Measurements from ENCODE around the gene CCDC40. TPM values are rescaled to one million over a fixed set of nuclear protein-coding genes. Genes with fewer than 3 reads are reported as not detected.

CCDC40 gene
- total and polyA plus RNA-seq, 9 of the 15 experiments (the other 6 are each of a cell fraction or from before 2014, with no cell fraction given), result 0.07 to 0.33 TPM; not detected in 7

GRCh38 chr17:80147035-80147822 is 110.8 kb downstream of the CCDC40 start, which contains the start of gene EIF4A3:
TSS of gene EIF4A3 (minus strand) at chr17:80147128. CDS start at chr17:80146961, 167 bp downstream.
- intact Hi-C loops (cut with micrococcal nuclease) (no loop called here), in situ Hi-C loops (cut with MboI) (no loop called here)
- CTCF ChIA-PET (ENCODE audit: low intra/inter-chr PET ratio), result no interaction called here
- POLR2A ChIA-PET, result interaction anchor here (0.6 to 3.8 kb wide), 5 partner anchors 16 to 114 kb away, joined by 3 to 24 read pairs (median 3); no protein-coding TSS in a partner anchor
- DNase-seq (ENCODE audit: extremely low read depth in 1 of 4, low spot score in 3 of 4) (peak; percentile 90 to 99 (median 95)), FAIRE-seq (peak; percentile 100), ATAC-seq (peak; percentile 96)
- H3K9me1 ChIP-seq (ENCODE audit: control insufficient read depth, insufficient read depth, low read length), result no peaks in the 10 kb centered on the region
- TSS peak; percentile 88 for BruUV-seq (replicated peaks)
- peaks cover 35% of the 10 kb centered on the region for H3K36me3 ChIP-seq (ENCODE audit: control insufficient read depth, insufficient read depth, low read length)
- peaks cover 54% of the 10 kb centered on the region for H3K79me2 ChIP-seq (ENCODE audit: control insufficient read depth, insufficient read depth, low read length)
- no peaks in the 10 kb centered on the region for H3K9me3 ChIP-seq (replicated peaks; ENCODE audit: control insufficient read depth, insufficient read depth, low read depth, low read length)
- peak within 1 kb of the TSS; percentile 83 for H3K4me2 ChIP-seq (ENCODE audit: insufficient read depth, low read length)
- H3K27ac ChIP-seq (ENCODE audit: extremely low read depth, low read depth, low read length), result peak within 1 kb of the TSS; percentile 86
- H4K20me1 ChIP-seq (replicated peaks; ENCODE audit: control insufficient read depth, insufficient read depth, low read length), result peaks cover 13% of the 10 kb centered on the region
- peak within 1 kb of the TSS; percentile 81 for H2AFZ ChIP-seq (ENCODE audit: low read depth, low read length)
- H3K4me3 ChIP-seq, result peak within 1 kb of the TSS; percentile 95
- under 1% methylated on average over 73 of the region's 90 CpGs for WGBS (ENCODE audit: insufficient coverage, low coverage, missing lambda C conversion rate)
- peaks cover 13 to 17% of the 10 kb centered on the region in 2 experiments; a peak in 4 of 5 replicates for H3K4me1 ChIP-seq (replicated peaks in 1 of 2; ENCODE audit: control insufficient read depth in 2 of 2, insufficient read depth in 2 of 2, low read length in 2 of 2)
- H3K27me3 ChIP-seq (ENCODE audit: control insufficient read depth in 2 of 2, insufficient read depth in 2 of 2, low read length in 2 of 2), result no peaks in the 10 kb centered on the region
- peak within 1 kb of the TSS; percentile 90 to 99 for H3K9ac ChIP-seq (ENCODE audit: insufficient read depth in 1 of 2, low read depth in 2 of 2, low read length in 2 of 2)
- TF ChIP-seq ZNF384 (IDR thresholded peaks at IDR 0.05; ENCODE audit: low read depth, low read length) (no peak), ELF4 (CRISPR knock-in tag; IDR thresholded peaks at IDR 0.05) (no peak), ZNF175 (CRISPR knock-in tag; IDR thresholded peaks at IDR 0.05; ENCODE audit: low read depth) (no peak), KAT8 (IDR thresholded peaks at IDR 0.05; ENCODE audit: low read depth) (no peak), HIVEP1 (CRISPR knock-in tag; IDR thresholded peaks at IDR 0.05) (no peak), TSHZ1 (CRISPR knock-in tag; IDR thresholded peaks at IDR 0.05) (no peak), TEAD1 (CRISPR knock-in tag; IDR thresholded peaks at IDR 0.05) (peak in 1 of 2 experiments; percentile 87; a peak in 1 of 4 replicates), BRF1 (IDR thresholded peaks at IDR 0.05; ENCODE audit: borderline replicate concordance, extremely low read depth, insufficient read length) (no peak), E2F3 (CRISPR knock-in tag; IDR thresholded peaks at IDR 0.05) (no peak)
- TF ChIP-seq, protein P1, sequence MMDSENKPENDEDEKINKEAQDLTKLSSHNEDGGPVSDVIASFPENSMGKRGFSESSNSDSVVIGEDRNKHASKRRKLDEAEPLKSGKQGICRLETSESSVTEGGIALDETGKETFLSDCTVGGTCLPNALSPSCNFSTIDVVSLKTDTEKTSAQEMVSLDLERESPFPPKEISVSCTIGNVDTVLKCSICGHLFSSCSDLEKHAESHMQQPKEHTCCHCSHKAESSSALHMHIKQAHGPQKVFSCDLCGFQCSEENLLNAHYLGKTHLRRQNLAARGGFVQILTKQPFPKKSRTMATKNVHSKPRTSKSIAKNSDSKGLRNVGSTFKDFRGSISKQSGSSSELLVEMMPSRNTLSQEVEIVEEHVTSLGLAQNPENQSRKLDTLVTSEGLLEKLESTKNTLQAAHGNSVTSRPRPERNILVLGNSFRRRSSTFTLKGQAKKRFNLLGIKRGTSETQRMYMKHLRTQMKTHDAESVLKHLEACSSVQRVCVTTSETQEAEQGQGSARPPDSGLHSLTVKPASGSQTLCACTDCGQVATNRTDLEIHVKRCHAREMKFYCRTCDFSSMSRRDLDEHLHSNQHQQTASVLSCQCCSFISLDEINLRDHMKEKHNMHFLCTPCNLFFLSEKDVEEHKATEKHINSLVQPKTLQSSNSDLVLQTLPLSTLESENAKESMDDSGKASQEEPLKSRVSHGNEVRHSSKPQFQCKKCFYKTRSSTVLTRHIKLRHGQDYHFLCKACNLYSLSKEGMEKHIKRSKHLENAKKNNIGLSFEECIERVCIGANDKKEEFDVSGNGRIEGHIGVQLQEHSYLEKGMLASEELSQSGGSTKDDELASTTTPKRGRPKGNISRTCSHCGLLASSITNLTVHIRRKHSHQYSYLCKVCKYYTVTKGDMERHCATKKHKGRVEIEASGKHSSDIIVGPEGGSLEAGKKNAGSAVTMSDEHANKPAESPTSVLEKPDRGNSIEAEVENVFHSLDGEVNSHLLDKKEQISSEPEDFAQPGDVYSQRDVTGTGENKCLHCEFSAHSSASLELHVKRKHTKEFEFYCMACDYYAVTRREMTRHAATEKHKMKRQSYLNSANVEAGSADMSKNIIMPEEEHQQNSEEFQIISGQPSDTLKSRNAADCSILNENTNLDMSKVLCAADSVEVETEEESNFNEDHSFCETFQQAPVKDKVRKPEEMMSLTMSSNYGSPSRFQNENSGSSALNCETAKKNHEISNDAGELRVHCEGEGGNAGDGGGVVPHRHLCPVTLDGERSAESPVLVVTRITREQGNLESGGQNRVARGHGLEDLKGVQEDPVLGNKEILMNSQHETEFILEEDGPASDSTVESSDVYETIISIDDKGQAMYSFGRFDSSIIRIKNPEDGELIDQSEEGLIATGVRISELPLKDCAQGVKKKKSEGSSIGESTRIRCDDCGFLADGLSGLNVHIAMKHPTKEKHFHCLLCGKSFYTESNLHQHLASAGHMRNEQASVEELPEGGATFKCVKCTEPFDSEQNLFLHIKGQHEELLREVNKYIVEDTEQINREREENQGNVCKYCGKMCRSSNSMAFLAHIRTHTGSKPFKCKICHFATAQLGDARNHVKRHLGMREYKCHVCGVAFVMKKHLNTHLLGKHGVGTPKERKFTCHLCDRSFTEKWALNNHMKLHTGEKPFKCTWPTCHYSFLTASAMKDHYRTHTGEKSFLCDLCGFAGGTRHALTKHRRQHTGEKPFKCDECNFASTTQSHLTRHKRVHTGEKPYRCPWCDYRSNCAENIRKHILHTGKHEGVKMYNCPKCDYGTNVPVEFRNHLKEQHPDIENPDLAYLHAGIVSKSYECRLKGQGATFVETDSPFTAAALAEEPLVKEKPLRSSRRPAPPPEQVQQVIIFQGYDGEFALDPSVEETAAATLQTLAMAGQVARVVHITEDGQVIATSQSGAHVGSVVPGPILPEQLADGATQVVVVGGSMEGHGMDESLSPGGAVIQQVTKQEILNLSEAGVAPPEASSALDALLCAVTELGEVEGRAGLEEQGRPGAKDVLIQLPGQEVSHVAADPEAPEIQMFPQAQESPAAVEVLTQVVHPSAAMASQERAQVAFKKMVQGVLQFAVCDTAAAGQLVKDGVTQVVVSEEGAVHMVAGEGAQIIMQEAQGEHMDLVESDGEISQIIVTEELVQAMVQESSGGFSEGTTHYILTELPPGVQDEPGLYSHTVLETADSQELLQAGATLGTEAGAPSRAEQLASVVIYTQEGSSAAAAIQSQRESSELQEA (IDR thresholded peaks at IDR 0.05; ENCODE audit: low read depth), result no peak

Data from K562 (cell line).